ENCODE data around the gene SPNS3.

Gene SPNS3

DNA sequence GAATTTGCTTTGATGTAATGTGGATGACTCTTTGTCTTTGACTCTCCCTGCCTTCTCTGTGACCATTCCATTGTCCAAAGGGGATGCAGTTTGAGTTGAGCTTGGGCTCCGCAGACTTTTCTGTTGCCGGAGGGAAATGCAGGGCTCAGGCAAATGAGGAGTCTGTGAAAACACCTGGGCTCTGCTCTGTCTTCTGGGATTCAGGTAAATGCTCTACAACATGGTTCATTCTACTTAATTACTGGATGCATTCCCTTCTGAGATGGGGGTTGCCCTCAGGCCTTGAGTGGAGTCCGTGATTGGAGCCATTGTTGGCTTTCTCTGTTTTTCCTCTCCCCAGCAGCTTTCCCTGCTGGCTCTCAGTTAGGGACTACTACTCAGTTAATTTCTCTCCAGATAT, 38.5 kb downstream of the SPNS3 start:
- DNase-seq (ENCODE audit: low spot score) = no peak
- TF ChIP-seq, protein P1, sequence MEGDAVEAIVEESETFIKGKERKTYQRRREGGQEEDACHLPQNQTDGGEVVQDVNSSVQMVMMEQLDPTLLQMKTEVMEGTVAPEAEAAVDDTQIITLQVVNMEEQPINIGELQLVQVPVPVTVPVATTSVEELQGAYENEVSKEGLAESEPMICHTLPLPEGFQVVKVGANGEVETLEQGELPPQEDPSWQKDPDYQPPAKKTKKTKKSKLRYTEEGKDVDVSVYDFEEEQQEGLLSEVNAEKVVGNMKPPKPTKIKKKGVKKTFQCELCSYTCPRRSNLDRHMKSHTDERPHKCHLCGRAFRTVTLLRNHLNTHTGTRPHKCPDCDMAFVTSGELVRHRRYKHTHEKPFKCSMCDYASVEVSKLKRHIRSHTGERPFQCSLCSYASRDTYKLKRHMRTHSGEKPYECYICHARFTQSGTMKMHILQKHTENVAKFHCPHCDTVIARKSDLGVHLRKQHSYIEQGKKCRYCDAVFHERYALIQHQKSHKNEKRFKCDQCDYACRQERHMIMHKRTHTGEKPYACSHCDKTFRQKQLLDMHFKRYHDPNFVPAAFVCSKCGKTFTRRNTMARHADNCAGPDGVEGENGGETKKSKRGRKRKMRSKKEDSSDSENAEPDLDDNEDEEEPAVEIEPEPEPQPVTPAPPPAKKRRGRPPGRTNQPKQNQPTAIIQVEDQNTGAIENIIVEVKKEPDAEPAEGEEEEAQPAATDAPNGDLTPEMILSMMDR (IDR thresholded peaks at IDR 0.05; ENCODE audit: extremely low read depth, missing control alignments) = no peak

DNA sequence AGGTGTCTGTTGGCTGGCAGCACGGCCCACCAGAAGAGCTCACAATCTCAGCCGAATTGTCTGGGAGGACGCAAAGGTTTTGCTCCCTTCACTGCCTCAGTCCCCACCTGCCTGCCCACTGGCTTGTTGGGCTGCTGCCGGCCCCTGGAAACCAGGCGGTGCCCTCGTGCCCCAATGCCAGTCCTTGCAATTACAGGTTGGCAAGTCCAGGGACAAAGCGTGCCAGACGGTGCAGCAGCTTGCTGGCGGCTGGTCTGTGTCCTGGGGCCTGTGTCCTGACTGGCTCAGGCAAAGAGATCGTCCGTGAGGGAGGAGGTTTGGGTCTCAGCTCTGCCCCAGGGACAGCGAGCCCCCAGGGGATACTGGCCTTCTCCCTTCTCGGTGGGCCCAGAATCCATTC, 40.4 kb downstream of the SPNS3 start:
- DNase-seq (ENCODE audit: low spot score) = no peak
- TF ChIP-seq, protein P1 (IDR thresholded peaks at IDR 0.05; ENCODE audit: extremely low read depth, missing control alignments) = no peak

DNA sequence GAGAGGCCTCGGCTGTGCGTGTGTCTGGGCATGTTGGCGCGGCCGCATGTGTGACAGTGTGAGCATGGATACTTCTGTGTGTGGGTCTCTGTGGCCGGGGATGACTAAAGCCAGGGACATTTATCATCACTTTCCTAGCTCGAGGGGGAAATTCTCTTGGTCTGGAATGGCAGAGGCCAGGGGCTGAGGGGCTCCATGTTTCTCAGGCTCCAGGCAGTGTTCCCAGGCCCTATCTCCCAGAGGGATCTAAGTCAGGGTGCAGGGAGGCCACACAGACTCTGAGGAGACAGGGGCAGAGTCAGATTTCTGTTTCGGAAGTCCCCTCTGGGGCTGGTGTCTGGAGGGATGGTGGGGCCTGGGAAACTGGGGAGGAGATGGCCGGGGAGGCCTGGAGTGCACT, 41.3 kb downstream of the SPNS3 start:
- no peak for DNase-seq (ENCODE audit: low spot score)
- TF ChIP-seq, protein P1 (IDR thresholded peaks at IDR 0.05; ENCODE audit: extremely low read depth, missing control alignments) = no peak

DNA sequence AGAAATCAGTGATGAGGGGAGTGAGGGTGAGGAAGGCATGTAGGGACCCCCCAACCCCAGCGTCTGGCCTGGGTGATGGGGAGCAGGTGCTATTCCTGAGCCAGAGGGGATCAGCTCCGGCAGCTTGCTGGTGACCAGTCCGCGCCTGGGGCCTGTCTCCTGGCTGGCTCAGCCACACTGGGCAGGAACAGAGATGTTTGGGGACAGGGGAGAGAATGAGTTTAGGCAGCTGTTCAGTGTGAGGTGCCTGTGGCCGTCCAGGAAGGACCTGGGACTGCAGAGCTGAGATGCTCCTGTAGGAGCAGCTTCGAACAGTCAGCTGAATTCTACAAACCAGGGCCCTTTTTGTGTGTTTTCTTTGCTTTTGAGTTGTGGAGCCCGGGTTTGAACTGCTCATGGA, 41.7 kb downstream of the SPNS3 start:
- TF ChIP-seq, protein P1 (IDR thresholded peaks at IDR 0.05; ENCODE audit: extremely low read depth, missing control alignments) = no peak
- DNase-seq (ENCODE audit: low spot score) = no peak

DNA sequence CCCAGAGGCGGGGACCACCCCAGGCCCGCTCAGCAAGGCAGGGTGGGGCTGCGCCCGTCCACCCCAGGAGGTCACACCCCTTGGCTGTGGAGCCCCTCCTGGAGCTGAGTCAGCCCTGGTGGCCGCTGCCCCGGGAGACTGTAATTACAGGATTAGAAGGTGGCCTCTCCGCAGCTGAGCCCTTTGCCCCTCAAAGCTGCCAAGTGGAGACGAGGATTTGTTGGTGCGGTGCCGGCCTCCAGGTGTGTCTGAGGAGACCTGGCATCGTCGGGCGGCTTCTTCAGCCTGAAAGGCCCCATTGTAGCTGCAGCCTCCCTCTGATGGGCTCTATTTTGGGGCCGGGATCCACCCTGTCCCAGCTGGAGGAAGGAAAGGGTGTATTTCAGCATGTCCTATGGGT, 42.3 kb downstream of the SPNS3 start:
- no peak for DNase-seq (ENCODE audit: low spot score)
- TF ChIP-seq, protein P1 (IDR thresholded peaks at IDR 0.05; ENCODE audit: extremely low read depth, missing control alignments) = no peak

DNA sequence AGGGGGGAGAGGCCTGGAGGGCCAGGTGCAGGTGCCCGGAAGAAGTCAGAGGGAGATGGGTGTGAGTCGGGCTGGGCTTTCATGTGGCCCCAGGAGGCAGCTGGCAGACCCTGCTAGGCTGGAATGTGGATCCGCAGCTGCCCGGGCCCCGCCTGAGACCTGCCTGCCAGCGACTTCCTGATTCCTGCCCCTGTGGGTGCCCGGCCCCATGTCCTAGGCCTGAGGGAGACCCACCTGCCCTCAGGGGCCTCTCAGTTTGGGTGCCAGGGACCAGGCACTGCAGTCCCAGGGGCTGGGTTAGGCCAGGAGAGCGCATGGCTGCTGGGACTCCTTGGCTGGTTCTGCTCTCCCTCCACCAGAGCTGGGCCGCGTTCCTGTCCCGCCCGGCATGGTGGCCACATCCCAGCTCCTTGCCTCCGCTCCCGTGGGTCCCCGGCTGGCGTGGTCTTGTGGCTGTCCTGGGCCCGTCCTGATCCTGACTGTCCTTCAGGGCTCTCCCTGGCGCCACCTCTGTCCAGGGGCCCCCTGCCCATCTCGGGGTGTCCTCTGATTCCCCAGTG, 42.9 kb downstream of the SPNS3 start:
- no peak for DNase-seq (ENCODE audit: low spot score)
- TF ChIP-seq, protein P1 (IDR thresholded peaks at IDR 0.05; ENCODE audit: extremely low read depth, missing control alignments) = no peak

DNA sequence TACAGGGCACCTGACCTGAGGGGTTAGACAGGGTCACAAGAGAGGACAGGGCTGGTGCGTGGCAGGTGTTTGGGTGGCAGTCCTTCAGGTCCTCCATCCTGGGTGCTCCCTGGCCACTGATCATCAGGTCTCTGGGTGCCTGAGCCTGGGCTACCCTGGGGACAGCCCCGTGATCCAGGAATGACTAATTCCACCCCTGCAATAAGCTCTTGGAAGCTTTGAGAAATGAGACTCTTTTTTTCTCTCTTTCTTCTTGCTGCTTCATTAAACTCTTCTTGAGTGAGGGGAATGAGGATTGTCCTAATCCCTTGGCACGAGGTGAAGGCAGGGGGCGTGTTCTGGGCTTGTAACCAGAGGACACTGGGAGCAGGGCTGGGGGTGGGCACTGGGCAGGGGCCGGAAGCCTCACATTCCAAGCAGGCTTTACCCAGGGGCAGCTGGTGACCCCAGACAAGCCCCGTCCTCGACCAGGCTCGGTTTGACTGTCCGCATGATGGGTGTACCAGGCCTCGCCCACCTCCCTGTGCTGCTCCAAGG, 43.6 kb downstream of the SPNS3 start:
- TF ChIP-seq, protein P1 (IDR thresholded peaks at IDR 0.05; ENCODE audit: extremely low read depth, missing control alignments) = no peak
- no peak for DNase-seq (ENCODE audit: low spot score)
